ENCODE measurements around the gene SRM. TPM values are rescaled to one million over a fixed set of nuclear protein-coding genes. Genes with fewer than 3 reads are reported as not detected.

SRM gene
- total and polyA plus RNA-seq, 2 of the 4 experiments (the other 2 are of a cell fraction): 23.1 to 160 TPM

DNA sequence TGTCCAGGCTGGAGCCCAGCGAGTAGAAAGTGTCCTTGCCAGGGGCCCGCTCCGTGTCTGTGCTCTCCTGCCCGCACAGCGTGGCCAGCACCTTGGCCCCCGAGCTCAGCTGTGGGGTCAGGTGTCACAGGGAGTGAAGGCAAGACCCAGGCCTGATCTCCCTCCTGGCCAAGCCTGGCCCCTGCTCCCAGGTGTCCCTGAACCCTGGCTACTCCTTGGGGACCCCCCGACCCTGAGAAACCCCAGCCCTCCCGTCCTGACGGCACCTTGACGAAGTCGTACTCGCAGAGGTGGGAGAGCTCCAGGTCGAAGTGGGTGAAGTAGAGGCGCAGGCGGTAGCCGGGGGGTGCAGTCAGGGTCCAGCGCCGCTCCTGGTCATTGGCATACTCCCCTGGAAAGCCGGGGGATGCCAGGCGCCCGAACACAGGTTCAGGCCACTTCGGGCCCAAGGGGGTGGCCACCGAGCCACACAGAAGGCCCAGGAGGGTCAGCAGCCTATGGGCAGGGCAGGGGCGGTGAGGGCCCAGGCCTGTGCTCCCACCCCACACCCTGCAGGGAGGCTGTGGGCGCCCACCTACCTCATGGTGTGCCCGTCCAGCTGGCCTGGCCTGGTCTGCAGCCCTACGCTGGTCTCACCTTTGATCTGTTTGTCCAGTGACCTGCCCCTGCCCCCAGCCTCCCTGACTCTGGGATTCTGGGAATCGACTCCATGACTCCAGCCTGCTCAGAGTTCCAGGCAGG lies 13.0 kb downstream of the SRM start, which contains the start of gene MASP2:
Gene MASP2, minus strand, starts transcription at position 615 of the 741 bp plus-strand sequence. Its CDS starts 32 bp downstream, at position 583.
- DNase-seq (no peak), ATAC-seq (ENCODE audit: low read depth) (no peak)
- no peaks in the 10 kb centered on the region for H3K4me1 ChIP-seq (ENCODE audit: control insufficient read depth, insufficient read depth, low read length)
- no peak within 1 kb of the TSS for H4K8ac ChIP-seq (ENCODE audit: low read depth in 2 of 2, low read length in 2 of 2)
- no TSS peak for BruUV-seq (replicated peaks)
- H3K4me3 ChIP-seq (ENCODE audit: insufficient read depth, low read depth, low read length): no peak within 1 kb of the TSS
- no peaks in the 10 kb centered on the region; the same call in 1 of the 2 replicates for H3K27me3 ChIP-seq (ENCODE audit: control insufficient read depth, insufficient read depth, low read length)
- no peak within 1 kb of the TSS for H3K18ac ChIP-seq (ENCODE audit: low read depth, low read length)
- no peak within 1 kb of the TSS for H3K4me2 ChIP-seq (ENCODE audit: low read depth, low read length)
- dilution Hi-C loops (cut with HindIII; ENCODE audit: low sequenced_read_pairs, unreplicated experiment): no loop called here
- peak within 1 kb of the TSS; percentile 33 for H2AFZ ChIP-seq (replicated peaks; ENCODE audit: low read length, poor library complexity)
- WGBS, 2 experiments (ENCODE audit: extremely low coverage in 2 of 2, insufficient read length in 1 of 2): 97% methylated on average over 6 of the region's 28 CpGs; no CpG with 5 or more reads in 1 of the 2 experiments
- no peak within 1 kb of the TSS for H2BK120ac ChIP-seq (ENCODE audit: low read depth, low read length)
- no peak within 1 kb of the TSS for H3K9ac ChIP-seq (ENCODE audit: low read depth, low read length)
- no peak within 1 kb of the TSS for H3K14ac ChIP-seq (replicated peaks; ENCODE audit: low read depth, low read length)
- ChIA-PET CTCF (interaction anchor here (0.8 to 1.6 kb wide), 2 partner anchors 9 kb away, joined by 3 to 5 read pairs; no protein-coding TSS in a partner anchor), POLR2A (ENCODE audit: unreplicated experiment) (no interaction called here)
- H2BK5ac ChIP-seq (ENCODE audit: low read depth, low read length, poor library complexity, severe bottlenecking): no peak within 1 kb of the TSS
- no peak within 1 kb of the TSS for H3K4ac ChIP-seq (ENCODE audit: low read depth, low read length)
- in situ Hi-C loops (cut with MboI; ENCODE audit: low sequenced_read_pairs): no loop called here
- H4K5ac ChIP-seq (ENCODE audit: low read depth, low read length): no peak within 1 kb of the TSS
- no peak within 1 kb of the TSS for H4K91ac ChIP-seq (ENCODE audit: insufficient read depth, low read depth, low read length)
- H2BK20ac ChIP-seq (ENCODE audit: low read depth, low read length): no peak within 1 kb of the TSS
- no peaks in the 10 kb centered on the region for H4K20me1 ChIP-seq (ENCODE audit: insufficient read depth, low read length)
- no peak within 1 kb of the TSS for H2AK5ac ChIP-seq (ENCODE audit: low read depth, low read length)
- H3K9me1 ChIP-seq (ENCODE audit: insufficient read depth, low read length): no peaks in the 10 kb centered on the region
- no peaks in the 10 kb centered on the region for H3K9me3 ChIP-seq (ENCODE audit: control insufficient read depth, insufficient read depth, low read length)
- no peaks in the 10 kb centered on the region for H3K79me1 ChIP-seq (ENCODE audit: low read depth in 1 of 2, low read length in 2 of 2)
- no peak within 1 kb of the TSS for H3K23ac ChIP-seq (ENCODE audit: low read depth, low read length)
- H3K27ac ChIP-seq (ENCODE audit: insufficient read depth, low read length): no peak within 1 kb of the TSS
- H3K36me3 ChIP-seq (ENCODE audit: control insufficient read depth, insufficient read depth, low read length): no peaks in the 10 kb centered on the region
- TF ChIP-seq, protein P1, sequence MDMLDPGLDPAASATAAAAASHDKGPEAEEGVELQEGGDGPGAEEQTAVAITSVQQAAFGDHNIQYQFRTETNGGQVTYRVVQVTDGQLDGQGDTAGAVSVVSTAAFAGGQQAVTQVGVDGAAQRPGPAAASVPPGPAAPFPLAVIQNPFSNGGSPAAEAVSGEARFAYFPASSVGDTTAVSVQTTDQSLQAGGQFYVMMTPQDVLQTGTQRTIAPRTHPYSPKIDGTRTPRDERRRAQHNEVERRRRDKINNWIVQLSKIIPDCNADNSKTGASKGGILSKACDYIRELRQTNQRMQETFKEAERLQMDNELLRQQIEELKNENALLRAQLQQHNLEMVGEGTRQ (IDR thresholded peaks at IDR 0.05; ENCODE audit: low read depth, low read length): no peak
- TF ChIP-seq MAFK (IDR thresholded peaks at IDR 0.05; ENCODE audit: low read depth, low read length): no peak
- no peak within 1 kb of the TSS for H3K56ac ChIP-seq (ENCODE audit: extremely low read depth, insufficient read depth, low read length)
- intact Hi-C loops (cut with micrococcal nuclease): no loop called here
- no peak within 1 kb of the TSS for H2AK9ac ChIP-seq (replicated peaks; ENCODE audit: low read depth, low read length, poor library complexity)
- no peak within 1 kb of the TSS for H2BK15ac ChIP-seq (ENCODE audit: low read depth, low read length)

Data from IMR-90 (cell line).